ENCODE measurements around the gene PCDHA1.

- TF ChIP-seq, protein P1, sequence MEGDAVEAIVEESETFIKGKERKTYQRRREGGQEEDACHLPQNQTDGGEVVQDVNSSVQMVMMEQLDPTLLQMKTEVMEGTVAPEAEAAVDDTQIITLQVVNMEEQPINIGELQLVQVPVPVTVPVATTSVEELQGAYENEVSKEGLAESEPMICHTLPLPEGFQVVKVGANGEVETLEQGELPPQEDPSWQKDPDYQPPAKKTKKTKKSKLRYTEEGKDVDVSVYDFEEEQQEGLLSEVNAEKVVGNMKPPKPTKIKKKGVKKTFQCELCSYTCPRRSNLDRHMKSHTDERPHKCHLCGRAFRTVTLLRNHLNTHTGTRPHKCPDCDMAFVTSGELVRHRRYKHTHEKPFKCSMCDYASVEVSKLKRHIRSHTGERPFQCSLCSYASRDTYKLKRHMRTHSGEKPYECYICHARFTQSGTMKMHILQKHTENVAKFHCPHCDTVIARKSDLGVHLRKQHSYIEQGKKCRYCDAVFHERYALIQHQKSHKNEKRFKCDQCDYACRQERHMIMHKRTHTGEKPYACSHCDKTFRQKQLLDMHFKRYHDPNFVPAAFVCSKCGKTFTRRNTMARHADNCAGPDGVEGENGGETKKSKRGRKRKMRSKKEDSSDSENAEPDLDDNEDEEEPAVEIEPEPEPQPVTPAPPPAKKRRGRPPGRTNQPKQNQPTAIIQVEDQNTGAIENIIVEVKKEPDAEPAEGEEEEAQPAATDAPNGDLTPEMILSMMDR (IDR thresholded peaks at IDR 0.05): no peak
- no peak for TF ChIP-seq POLR2A (IDR thresholded peaks at IDR 0.05)
Measured at GRCh38 chr5:140992828-140993227, 206.9 kb downstream of the PCDHA1 start.

All from uterus (tissue), 2 donors.